Upper lobe of left lung (tissue), 6 donors: ENCODE data around the gene DYNC1LI1. TPM values are rescaled to one million over a fixed set of nuclear protein-coding genes. Genes with fewer than 3 reads are reported as not detected.
A peak's percentile ranks its signal among the peaks of the same experiment; 100 is the strongest.

Experiments used
- ATAC-seq, 2 donors: fragments of 200-7000 bp; cut with Tn5 transposase; one replicate each; pipeline ENCODE4 v1.9.1; 2022; ENCODE audit warnings: mild to moderate bottlenecking in 2 of 2, moderate library complexity in 2 of 2; ENCODE audit not compliant: low FRiP score in 2 of 2
- DNase-seq, 2 donors: peaks; one replicate each; pipeline ENCODE4 v3.0.0-alpha.2; 2019 to 2020
- H3K27ac ChIP-seq, 4 donors: fragments of 200-600 bp; sonication (generic); one replicate each; pipeline ENCODE4 v1.5.1; 2016 to 2019
- H3K27me3 ChIP-seq, 4 donors: fragments of 200-600 bp; sonication (generic); one replicate each; pipeline ENCODE4 v1.5.1; 2017 to 2019
- H3K36me3 ChIP-seq, 4 donors: fragments of 200-600 bp; sonication (generic); one replicate each; pipeline ENCODE4 v1.5.1; 2016 to 2019
- H3K4me1 ChIP-seq, 4 donors: fragments of 200-600 bp; sonication (generic); one replicate each; pipeline ENCODE4 v1.5.1; 2018 to 2019
- H3K4me3 ChIP-seq, 4 donors: fragments of 200-600 bp; sonication (generic); one replicate each; pipeline ENCODE4 v1.5.1; 2017 to 2019; ENCODE audit warnings: mild to moderate bottlenecking in 2 of 4, moderate library complexity in 1 of 4
- H3K9me3 ChIP-seq, 4 donors: fragments of 200-600 bp; sonication (generic); one replicate each; pipeline ENCODE4 v1.5.1; 2018 to 2019
- CTCF ChIP-seq, 6 experiments: fragments of 450-650 bp in 4 of 6; fragments of 200-600 bp in 2 of 6; sonication (generic) in 2 of 6; IDR thresholded peaks; one replicate each; pipeline ENCODE4 v1.5.1; 2016 to 2019; ENCODE audit warnings: antibody characterized with exemption in 6 of 6
- EP300 ChIP-seq, 4 donors: sonication (generic); formaldehyde crosslinking; IDR thresholded peaks; one replicate each; pipeline ENCODE4 v1.5.1; 2017; ENCODE audit warnings: antibody characterized with exemption in 4 of 4, control low read depth in 2 of 4
- POLR2A ChIP-seq, 4 donors: fragments of 450-650 bp; IDR thresholded peaks; one replicate each; pipeline ENCODE4 v1.5.1; 2016 to 2017; ENCODE audit warnings: antibody characterized with exemption in 4 of 4, mild to moderate bottlenecking in 2 of 4
- POLR2AphosphoS5 ChIP-seq, 2 donors: sonication (generic); formaldehyde crosslinking; IDR thresholded peaks; one replicate each; pipeline ENCODE4 v1.5.1; 2017; ENCODE audit warnings: antibody characterized with exemption in 2 of 2
- WGBS, 2 donors: methylation state at CpG; one replicate each; pipeline ENCODE4 v1.1.5; 2017 to 2018; 5-methylcytosine and 5-hydroxymethylcytosine counted together
- total RNA-seq, 6 donors: library from RNA; depleted of rRNA in 4 of 6; stranded (reverse); fragments of >200 nt in 4 of 6; gene quantifications; one replicate each; pipeline versions ENCODE4 v1.1.0 to v1.2.1, GENCODE V29; 2016 to 2021
- donor health status: DM: no; HTN: no; CAD: no; lungs with moderate emphysema.
- donor health status: DM: no; HTN: yes; CAD: no; lungs with severe emphysema.

The DYNC1LI1 gene
- total RNA-seq = 10 to 100 TPM; 16.8 to 42.0 (median 33.8) TPM

- TF ChIP-seq EP300 (IDR thresholded peaks at IDR 0.05) (peak in 1 of 4 donors; percentile 37), CTCF (IDR thresholded peaks at IDR 0.05) (peak in 4 of 6 experiments; percentile 4 to 36 (median 8)), POLR2AphosphoS5 (IDR thresholded peaks at IDR 0.05) (peak; percentile 70 to 86), POLR2A (IDR thresholded peaks at IDR 0.05) (peak in 3 of 4 donors; percentile 65 to 79 (median 76))
- 0 to 1% methylated on average over 14 to 42 of the region's 89 CpGs for WGBS, 2 donors
Observed at GRCh38 chr3:32570421-32571191, at the start of gene DYNC1LI1. Gene DYNC1LI1, minus strand, starts transcription at chr3:32570858. Its CDS starts 88 bp downstream, at chr3:32570770.

GRCh38 chr3:32619395-32619794 lies 48.7 kb upstream of the DYNC1LI1 start:
- TF ChIP-seq EP300 (IDR thresholded peaks at IDR 0.05) (no peak), POLR2AphosphoS5 (IDR thresholded peaks at IDR 0.05) (no peak), POLR2A (IDR thresholded peaks at IDR 0.05) (no peak), CTCF (IDR thresholded peaks at IDR 0.05) (no peak)

More at GRCh38 chr3:32570421-32571191, at the start of gene DYNC1LI1:
- Histone ChIP-seq H3K27me3 (no peaks in the 10 kb centered on the region), H3K9me3 (no peaks in the 10 kb centered on the region), H3K4me1 (peaks cover 19 to 28% (median 24%) of the 10 kb centered on the region in 4 donors), H3K4me3 (peak within 1 kb of the TSS; percentile 75 to 96 (median 78)), H3K27ac (peak within 1 kb of the TSS; percentile 97 to 100 (median 98)), H3K36me3 (peaks cover 0 to 9% (median 2%) of the 10 kb centered on the region in 4 donors)
- ATAC-seq = peak; percentile 99
- peak; percentile 97 to 100 for DNase-seq

GRCh38 chr3:32616267-32616962 lies 45.8 kb upstream of the DYNC1LI1 start:
- TF ChIP-seq POLR2A (IDR thresholded peaks at IDR 0.05) = no peak
- TF ChIP-seq POLR2AphosphoS5 (IDR thresholded peaks at IDR 0.05) = no peak
- no peak for TF ChIP-seq CTCF (IDR thresholded peaks at IDR 0.05)
- no peak for TF ChIP-seq EP300 (IDR thresholded peaks at IDR 0.05)
- no peak for ATAC-seq
- WGBS, 2 donors = 89 to 93% methylated on average over 14 of the region's 14 CpGs

More at GRCh38 chr3:32619395-32619794, 48.7 kb upstream of the DYNC1LI1 start:
- ATAC-seq = no peak
- Histone ChIP-seq H3K36me3 (no peaks in the 10 kb centered on the region), H3K9me3 (peaks cover 0 to 4% (median 1%) of the 10 kb centered on the region in 4 donors), H3K4me3 (no peak overlapping the region), H3K27me3 (no peaks in the 10 kb centered on the region), H3K27ac (no peak overlapping the region), H3K4me1 (peaks cover 0 to 4% (median 0%) of the 10 kb centered on the region in 4 donors)
- no peak for DNase-seq

GRCh38 chr3:32614956-32615355 lies 44.3 kb upstream of the DYNC1LI1 start:
- Histone ChIP-seq H3K27ac (no peak overlapping the region), H3K36me3 (no peaks in the 10 kb centered on the region), H3K9me3 (peaks cover 0 to 3% (median 1%) of the 10 kb centered on the region in 4 donors), H3K4me1 (peaks cover 0 to 4% (median 0%) of the 10 kb centered on the region in 4 donors), H3K4me3 (no peak overlapping the region), H3K27me3 (no peaks in the 10 kb centered on the region)
- TF ChIP-seq EP300 (IDR thresholded peaks at IDR 0.05) (no peak), CTCF (IDR thresholded peaks at IDR 0.05) (no peak), POLR2A (IDR thresholded peaks at IDR 0.05) (no peak), POLR2AphosphoS5 (IDR thresholded peaks at IDR 0.05) (no peak)
- WGBS, 2 donors = 20 to 22% methylated on average over 2 of the region's 2 CpGs
- DNase-seq = no peak
- no peak for ATAC-seq

More at GRCh38 chr3:32616267-32616962, 45.8 kb upstream of the DYNC1LI1 start:
- no peak for DNase-seq
- H3K27me3 ChIP-seq = no peaks in the 10 kb centered on the region
- H3K9me3 ChIP-seq = peaks cover 0 to 4% (median 1%) of the 10 kb centered on the region in 4 donors
- H3K27ac ChIP-seq = no peak overlapping the region
- no peak overlapping the region for H3K4me3 ChIP-seq
- H3K4me1 ChIP-seq = peaks cover 0 to 4% (median 0%) of the 10 kb centered on the region in 4 donors
- H3K36me3 ChIP-seq = no peaks in the 10 kb centered on the region
